ENCODE data around the gene DDIT3.

DDIT3 gene

DNA sequence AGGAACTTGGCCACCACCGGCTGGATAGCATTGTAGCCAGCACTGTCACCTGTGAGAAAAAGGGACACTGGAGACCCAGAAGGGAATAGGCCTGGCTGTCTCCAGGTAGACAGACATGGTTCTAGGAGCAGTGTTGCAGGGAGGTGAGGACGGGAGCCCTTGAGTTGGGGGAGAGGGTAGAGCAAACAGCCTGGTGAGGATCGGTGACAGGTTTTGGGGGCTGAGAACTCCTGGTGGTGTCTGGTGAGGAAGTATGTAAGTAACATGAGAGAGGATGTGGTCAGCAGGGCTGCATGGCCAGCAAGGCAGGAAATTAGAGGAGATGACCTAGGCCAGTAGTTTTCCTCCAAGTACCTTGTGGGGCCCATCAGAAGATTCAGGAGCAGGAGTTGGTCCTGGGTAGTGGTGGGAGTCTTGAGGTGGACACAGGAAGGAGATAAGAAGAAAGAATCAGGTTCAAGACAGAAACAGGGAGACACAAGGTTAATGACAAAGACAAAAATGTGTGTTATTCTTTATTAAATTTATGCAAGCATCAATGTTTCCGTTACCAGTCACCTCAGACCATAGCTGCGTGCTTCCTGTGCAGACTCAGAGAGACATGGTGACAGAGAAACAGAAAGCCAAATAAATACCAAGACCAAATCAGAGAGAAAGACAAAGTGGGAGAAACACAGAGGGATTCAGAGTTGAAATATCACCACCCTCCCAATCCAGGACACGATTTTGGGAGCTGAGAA, 40.8 kb downstream of the DDIT3 start, which contains the start of gene ARHGAP9:
ARHGAP9 (minus strand) TSS at position 491 of the 740 bp plus-strand sequence; CDS start at position 31, 460 bp downstream.
- H3K4me3 ChIP-seq (ENCODE audit: low read length), result no peak within 1 kb of the TSS
- peak within 1 kb of the TSS; percentile 7 for H3K9ac ChIP-seq (ENCODE audit: low read length)
- H3K36me3 ChIP-seq (ENCODE audit: control insufficient read depth, insufficient read depth, low read length), result no peaks in the 10 kb centered on the region
- H3K27me3 ChIP-seq (ENCODE audit: control insufficient read depth, insufficient read depth, low read length), result peaks cover 47% of the 10 kb centered on the region
- H3K9me3 ChIP-seq (ENCODE audit: control insufficient read depth, low read length), result no peaks in the 10 kb centered on the region
- H3K4me1 ChIP-seq (ENCODE audit: control insufficient read depth, insufficient read depth, low read length), result peaks cover 16% of the 10 kb centered on the region

- H3K9ac ChIP-seq (ENCODE audit: low read length), result peak overlapping the region; percentile 7
- peaks cover 53% of the 10 kb centered on the region for H3K27me3 ChIP-seq (ENCODE audit: control insufficient read depth, insufficient read depth, low read length)
- no peak overlapping the region for H3K4me3 ChIP-seq (ENCODE audit: low read length)
- peaks cover 16% of the 10 kb centered on the region for H3K4me1 ChIP-seq (ENCODE audit: control insufficient read depth, insufficient read depth, low read length)
- no peaks in the 10 kb centered on the region for H3K9me3 ChIP-seq (ENCODE audit: control insufficient read depth, low read length)
- no peaks in the 10 kb centered on the region for H3K36me3 ChIP-seq (ENCODE audit: control insufficient read depth, insufficient read depth, low read length)
These were observed 41.3 kb downstream of the DDIT3 start for GRCh38 chr12:57479043-57479375.

DNA sequence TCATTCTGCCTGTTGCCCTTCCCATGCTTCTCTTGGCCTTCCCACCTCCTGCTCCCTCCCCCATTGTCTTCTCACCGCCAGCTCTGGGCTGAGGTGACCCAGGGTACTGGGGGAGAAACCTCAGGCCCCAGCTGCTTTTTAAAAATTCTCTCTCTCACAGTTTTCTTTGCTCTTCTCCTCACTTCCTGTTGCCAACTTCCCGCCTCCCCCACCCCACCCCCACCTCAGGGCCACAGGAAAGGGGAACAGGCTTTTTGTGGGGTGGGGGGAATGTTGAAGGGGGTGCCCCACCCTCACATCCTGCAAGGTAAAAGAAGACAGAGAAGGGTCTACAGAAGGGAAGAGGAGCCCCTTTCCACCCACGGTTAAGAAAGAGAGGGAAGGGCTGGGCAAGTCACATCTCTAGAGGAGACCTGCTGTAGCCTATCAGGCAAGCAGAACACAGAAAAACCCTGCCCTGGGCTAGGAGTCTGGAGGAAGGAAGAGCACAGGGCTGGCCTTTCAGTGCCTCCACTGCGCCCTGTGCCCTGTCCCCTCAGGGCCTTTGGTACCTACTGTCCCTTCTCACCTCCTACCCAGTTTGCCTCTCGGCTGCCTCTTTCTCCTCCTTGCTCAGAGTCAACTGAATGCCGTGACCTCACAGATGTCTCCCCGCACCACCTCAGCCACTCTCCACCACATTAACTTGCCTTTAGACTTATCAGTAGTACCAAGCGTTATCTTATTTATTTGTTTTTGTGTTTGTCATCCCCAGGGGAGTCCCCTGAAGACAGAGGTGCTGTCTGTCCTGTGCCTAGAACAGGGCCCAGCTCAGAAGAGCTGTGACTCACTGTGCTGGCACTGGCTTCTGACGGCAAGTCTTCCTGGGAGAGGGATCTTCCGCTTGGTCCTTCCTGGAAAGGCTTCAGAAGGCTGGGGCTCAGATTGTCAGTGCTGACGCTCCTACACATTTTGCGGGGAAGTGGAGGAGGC, 42.3 kb downstream of the DDIT3 start:
- no peaks in the 10 kb centered on the region for H3K9me3 ChIP-seq (ENCODE audit: control insufficient read depth, low read length)
- peaks cover 60% of the 10 kb centered on the region for H3K27me3 ChIP-seq (ENCODE audit: control insufficient read depth, insufficient read depth, low read length)
- peaks cover 16% of the 10 kb centered on the region for H3K4me1 ChIP-seq (ENCODE audit: control insufficient read depth, insufficient read depth, low read length)
- H3K4me3 ChIP-seq (ENCODE audit: low read length), result no peak overlapping the region
- H3K9ac ChIP-seq (ENCODE audit: low read length), result peak overlapping the region; percentile 7
- H3K36me3 ChIP-seq (ENCODE audit: control insufficient read depth, insufficient read depth, low read length), result no peaks in the 10 kb centered on the region

GRCh38 chr12:57476993-57477709, 43.2 kb downstream of the DDIT3 start:
- peaks cover 65% of the 10 kb centered on the region for H3K27me3 ChIP-seq (ENCODE audit: control insufficient read depth, insufficient read depth, low read length)
- H3K9ac ChIP-seq (ENCODE audit: low read length), result peak overlapping the region; percentile 33
- no peaks in the 10 kb centered on the region for H3K36me3 ChIP-seq (ENCODE audit: control insufficient read depth, insufficient read depth, low read length)
- H3K4me3 ChIP-seq (ENCODE audit: low read length), result no peak overlapping the region
- peaks cover 16% of the 10 kb centered on the region for H3K4me1 ChIP-seq (ENCODE audit: control insufficient read depth, insufficient read depth, low read length)
- no peaks in the 10 kb centered on the region for H3K9me3 ChIP-seq (ENCODE audit: control insufficient read depth, low read length)

DNA sequence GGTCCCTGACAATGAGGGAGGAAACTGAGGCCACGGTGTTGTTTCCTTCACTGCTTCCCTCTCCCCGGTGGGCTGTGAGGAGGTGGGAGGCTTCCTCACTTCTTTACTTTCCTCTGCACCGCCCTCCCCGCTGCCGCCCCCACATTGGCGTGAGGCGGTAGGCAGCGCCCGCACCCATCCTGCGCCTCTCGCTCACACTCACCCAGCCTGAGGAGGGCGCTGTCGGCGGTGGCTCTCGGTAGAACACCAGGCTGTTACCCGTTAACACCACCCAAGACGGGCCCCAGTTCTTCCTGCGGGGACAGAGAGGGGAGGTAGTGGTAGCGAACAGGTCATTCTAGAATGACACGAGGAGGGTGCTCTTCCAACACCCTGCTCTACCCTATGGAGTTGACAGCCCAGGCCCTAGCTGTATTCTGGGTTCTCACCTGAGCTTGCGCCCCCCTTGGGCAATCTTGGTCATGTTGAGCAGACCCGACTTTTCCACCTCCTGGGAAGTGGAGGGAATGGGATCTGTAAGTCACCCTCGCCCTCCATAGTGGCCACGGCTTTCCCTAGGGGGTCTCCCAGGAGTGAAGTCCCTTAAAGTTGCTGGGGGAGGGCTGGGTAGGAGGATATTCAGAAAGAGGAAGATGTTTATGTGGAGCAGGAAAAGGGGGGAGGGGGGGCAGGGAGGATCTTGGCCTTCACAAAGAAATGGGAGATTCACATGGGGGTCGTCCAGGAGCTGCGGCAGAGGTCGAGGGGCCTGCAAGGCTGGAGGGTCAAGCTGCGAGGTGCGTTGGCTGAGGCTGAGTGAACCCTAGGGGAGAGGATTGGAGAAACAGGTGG, 43.9 kb downstream of the DDIT3 start:
- Histone ChIP-seq H3K36me3 (ENCODE audit: control insufficient read depth, insufficient read depth, low read length) (no peaks in the 10 kb centered on the region), H3K9me3 (ENCODE audit: control insufficient read depth, low read length) (no peaks in the 10 kb centered on the region), H3K4me3 (ENCODE audit: low read length) (no peak overlapping the region), H3K9ac (ENCODE audit: low read length) (peak overlapping the region; percentile 33), H3K4me1 (ENCODE audit: control insufficient read depth, insufficient read depth, low read length) (peaks cover 22% of the 10 kb centered on the region), H3K27me3 (ENCODE audit: control insufficient read depth, insufficient read depth, low read length) (peaks cover 68% of the 10 kb centered on the region)

- Histone ChIP-seq H3K9ac (ENCODE audit: low read length) (no peak overlapping the region), H3K36me3 (ENCODE audit: control insufficient read depth, insufficient read depth, low read length) (no peaks in the 10 kb centered on the region), H3K4me1 (ENCODE audit: control insufficient read depth, insufficient read depth, low read length) (peaks cover 28% of the 10 kb centered on the region), H3K27me3 (ENCODE audit: control insufficient read depth, insufficient read depth, low read length) (peaks cover 68% of the 10 kb centered on the region), H3K4me3 (ENCODE audit: low read length) (no peak overlapping the region), H3K9me3 (ENCODE audit: control insufficient read depth, low read length) (no peaks in the 10 kb centered on the region)
These were observed 44.8 kb downstream of the DDIT3 start for GRCh38 chr12:57475271-57476161.

GRCh38 chr12:57474862-57475261, 45.5 kb downstream of the DDIT3 start:
- Histone ChIP-seq H3K27me3 (ENCODE audit: control insufficient read depth, insufficient read depth, low read length) (peaks cover 68% of the 10 kb centered on the region), H3K9ac (ENCODE audit: low read length) (no peak overlapping the region)

GRCh38 chr12:57474430-57474829, 45.9 kb downstream of the DDIT3 start:
- H3K9me3 ChIP-seq (ENCODE audit: control insufficient read depth, low read length), result no peaks in the 10 kb centered on the region
- peaks cover 28% of the 10 kb centered on the region for H3K4me1 ChIP-seq (ENCODE audit: control insufficient read depth, insufficient read depth, low read length)
- H3K4me3 ChIP-seq (ENCODE audit: low read length), result no peak overlapping the region
- H3K9ac ChIP-seq (ENCODE audit: low read length), result no peak overlapping the region
- no peaks in the 10 kb centered on the region for H3K36me3 ChIP-seq (ENCODE audit: control insufficient read depth, insufficient read depth, low read length)
- peaks cover 68% of the 10 kb centered on the region for H3K27me3 ChIP-seq (ENCODE audit: control insufficient read depth, insufficient read depth, low read length)

More at GRCh38 chr12:57474862-57475261, 45.5 kb downstream of the DDIT3 start:
- Histone ChIP-seq H3K4me3 (ENCODE audit: low read length) (no peak overlapping the region), H3K9me3 (ENCODE audit: control insufficient read depth, low read length) (no peaks in the 10 kb centered on the region), H3K36me3 (ENCODE audit: control insufficient read depth, insufficient read depth, low read length) (no peaks in the 10 kb centered on the region), H3K4me1 (ENCODE audit: control insufficient read depth, insufficient read depth, low read length) (peaks cover 28% of the 10 kb centered on the region)

DNA sequence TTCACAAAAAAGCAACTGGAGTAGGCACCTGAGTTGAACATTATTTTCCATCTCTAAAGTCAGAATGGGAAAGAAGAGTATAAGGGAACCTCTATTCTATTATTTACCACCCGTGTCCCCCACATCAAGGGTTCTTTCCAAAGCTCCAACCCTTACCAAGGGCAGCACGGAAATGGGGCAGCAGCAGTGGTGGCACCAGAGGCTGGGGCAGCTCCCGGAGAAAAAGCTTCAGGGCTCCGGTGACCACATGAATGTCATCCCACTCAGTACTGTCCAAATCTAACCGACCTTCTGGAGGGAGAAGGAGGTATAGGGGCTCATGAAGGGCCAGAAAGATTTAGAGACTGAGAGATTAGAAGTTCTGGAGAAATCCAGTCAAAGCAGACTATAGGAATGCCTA, 46.4 kb downstream of the DDIT3 start:
- Histone ChIP-seq H3K36me3 (ENCODE audit: control insufficient read depth, insufficient read depth, low read length) (no peaks in the 10 kb centered on the region), H3K27me3 (ENCODE audit: control insufficient read depth, insufficient read depth, low read length) (peaks cover 68% of the 10 kb centered on the region), H3K9ac (ENCODE audit: low read length) (no peak overlapping the region), H3K9me3 (ENCODE audit: control insufficient read depth, low read length) (no peaks in the 10 kb centered on the region), H3K4me1 (ENCODE audit: control insufficient read depth, insufficient read depth, low read length) (peaks cover 28% of the 10 kb centered on the region), H3K4me3 (ENCODE audit: low read length) (no peak overlapping the region)

GRCh38 chr12:57473392-57473791, 46.9 kb downstream of the DDIT3 start:
- H3K36me3 ChIP-seq (ENCODE audit: control insufficient read depth, insufficient read depth, low read length), result no peaks in the 10 kb centered on the region
- H3K9me3 ChIP-seq (ENCODE audit: control insufficient read depth, low read length), result no peaks in the 10 kb centered on the region
- H3K27me3 ChIP-seq (ENCODE audit: control insufficient read depth, insufficient read depth, low read length), result peaks cover 64% of the 10 kb centered on the region
- H3K4me1 ChIP-seq (ENCODE audit: control insufficient read depth, insufficient read depth, low read length), result peaks cover 28% of the 10 kb centered on the region
- no peak overlapping the region for H3K9ac ChIP-seq (ENCODE audit: low read length)
- H3K4me3 ChIP-seq (ENCODE audit: low read length), result no peak overlapping the region

Measured in mucosa of stomach (tissue), 1 donor.